H1 (cell line): ENCODE measurements around the gene MRC2. TPM values are rescaled to one million over a fixed set of nuclear protein-coding genes. Genes with fewer than 3 reads are reported as not detected.

ENCODE experiments used
- CTCF ChIA-PET: fragments of 300-600 bp; sonication (Branson Sonifier 250); formaldehyde crosslinking; loops from one replicate; lab custom pipeline; 2021; ENCODE audit not compliant: partially characterized antibody; lab: Charles Lee
- POLR2A ChIA-PET: fragments of 300-600 bp; sonication (Branson Sonifier 250); formaldehyde crosslinking; loops from one replicate; lab custom pipeline; 2021; ENCODE audit warnings: inconsistent platforms; ENCODE audit not compliant: partially characterized antibody; lab: Charles Lee
- DNase-seq, 2 experiments: peaks; one replicate each; pipeline versions ENCODE4 v3.0.0 to v3.0.0-alpha.2; 2010 to 2022; ENCODE audit warnings: low spot score in 2 of 2, low read depth in 1 of 2, mixed read lengths in 1 of 2
- FAIRE-seq: peaks from 2 replicates; lab custom pipeline; 2011; peaks lifted over from hg19 to GRCh38; lab: Jason Lieb, UNC
- H2AFZ ChIP-seq: 2 replicates; pipeline ENCODE4 v1.8.1; 2012; ENCODE audit warnings: low read length, inconsistent platforms
- H2AK5ac ChIP-seq: 2 replicates; pipeline ENCODE4 v1.6.1; 2013; ENCODE audit warnings: low read depth, low read length
- H2BK120ac ChIP-seq: replicated peaks from 2 replicates; pipeline ENCODE3; 2013; ENCODE audit warnings: low read depth, low read length, inconsistent platforms
- H2BK12ac ChIP-seq: 2 replicates; pipeline ENCODE4 v1.6.1; 2013; ENCODE audit warnings: low read depth, low read length
- H2BK15ac ChIP-seq: 2 replicates; pipeline ENCODE4 v1.6.1; 2013; ENCODE audit warnings: low read length
- H2BK20ac ChIP-seq: 2 replicates; pipeline ENCODE4 v1.6.1; 2013; ENCODE audit warnings: low read length
- H2BK5ac ChIP-seq: 2 replicates; pipeline ENCODE4 v1.6.1; 2013; ENCODE audit warnings: low read depth, low read length
- H3K14ac ChIP-seq: 2 replicates; pipeline ENCODE4 v1.6.1; 2013; ENCODE audit warnings: inconsistent platforms; ENCODE audit not compliant: insufficient read length
- H3K18ac ChIP-seq: 2 replicates; pipeline ENCODE4 v1.6.1; 2013; ENCODE audit warnings: low read length; ENCODE audit errors: extremely low read depth
- H3K23ac ChIP-seq: 2 replicates; pipeline ENCODE4 v1.6.1; 2013; ENCODE audit warnings: inconsistent platforms; ENCODE audit not compliant: insufficient read length
- H3K23me2 ChIP-seq: 2 replicates; pipeline ENCODE4 v1.6.1; 2013; ENCODE audit warnings: low read depth, low read length
- H3K27ac ChIP-seq: 2 replicates; pipeline ENCODE4 v1.6.1; 2011; ENCODE audit warnings: low read depth, low read length, inconsistent platforms
- H3K27me3 ChIP-seq, 4 experiments: replicated peaks in 1 of 4; 1 replicate in 1 of 4; 2 replicates in 3 of 4; pipeline versions ENCODE4 v1.6.1 to v1.8.1; 2011 to 2013; ENCODE audit warnings: low read length in 3 of 4, mild to moderate bottlenecking in 3 of 4, inconsistent platforms in 2 of 4, mixed read lengths in 2 of 4, moderate library complexity in 1 of 4; ENCODE audit not compliant: control insufficient read depth in 3 of 4, insufficient read depth in 3 of 4; ENCODE audit errors: extremely low read depth in 1 of 4
- H3K36me3 ChIP-seq, 4 experiments: 2 replicates each; pipeline versions ENCODE4 v1.6.1 to v1.8.1; 2011 to 2013; ENCODE audit warnings: mild to moderate bottlenecking in 4 of 4, low read length in 3 of 4, moderate library complexity in 2 of 4, control low read depth in 1 of 4, inconsistent platforms in 1 of 4; ENCODE audit not compliant: insufficient read depth in 4 of 4, control insufficient read depth in 2 of 4
- H3K4ac ChIP-seq: replicated peaks from 2 replicates; pipeline ENCODE3; 2013; ENCODE audit warnings: low read length, low read depth, mixed read lengths, inconsistent platforms; ENCODE audit not compliant: insufficient read length
- H3K4me1 ChIP-seq, 4 experiments: replicated peaks in 1 of 4; 1 replicate in 1 of 4; 2 replicates in 3 of 4; pipeline versions ENCODE4 v1.6.1 to v1.8.1; 2011 to 2013; ENCODE audit warnings: low read length in 3 of 4, inconsistent platforms in 2 of 4, mixed read lengths in 1 of 4; ENCODE audit not compliant: insufficient read depth in 4 of 4, control insufficient read depth in 3 of 4
- H3K4me2 ChIP-seq, 2 experiments: 2 replicates each; pipeline versions ENCODE4 v1.6.1 to v1.8.1; 2011 to 2013; ENCODE audit warnings: low read depth in 2 of 2, low read length in 2 of 2, control low read depth in 1 of 2, inconsistent platforms in 1 of 2, mild to moderate bottlenecking in 1 of 2; ENCODE audit not compliant: insufficient read depth in 1 of 2
- H3K4me3 ChIP-seq, 4 experiments: fragments of 200-600, 300-600 bp in 1 of 4; sonication (generic), shearing (Covaris generic), sonication (Bioruptor Twin) in 1 of 4; 2 replicates each; pipeline versions ENCODE4 v1.5.1 to v1.8.1; 2011 to 2016; ENCODE audit warnings: low read length in 4 of 4, low read depth in 3 of 4, control low read depth in 2 of 4, inconsistent platforms in 2 of 4, mild to moderate bottlenecking in 2 of 4, mixed read lengths in 1 of 4, moderate library complexity in 1 of 4; ENCODE audit not compliant: insufficient read depth in 2 of 4; ENCODE audit errors: extremely low read depth in 1 of 4
- H3K56ac ChIP-seq: replicated peaks from 2 replicates; pipeline ENCODE3; 2013; ENCODE audit warnings: low read depth, mild to moderate bottlenecking, mixed read lengths, low read length, inconsistent platforms; ENCODE audit not compliant: insufficient read length
- H3K79me1 ChIP-seq: 2 replicates; pipeline ENCODE4 v1.6.1; 2013; ENCODE audit warnings: low read depth, low read length, control low read depth
- H3K79me2 ChIP-seq, 2 experiments: 2 replicates each; pipeline versions ENCODE4 v1.6.1 to v1.8.1; 2012 to 2013; ENCODE audit warnings: low read length in 2 of 2, mild to moderate bottlenecking in 2 of 2, inconsistent platforms in 1 of 2; ENCODE audit not compliant: insufficient read depth in 2 of 2, control insufficient read depth in 1 of 2
- H3K9ac ChIP-seq, 4 experiments: replicated peaks in 1 of 4; 1 replicate in 1 of 4; 2 replicates in 3 of 4; pipeline versions ENCODE4 v1.6.1 to v1.8.1; 2011 to 2013; ENCODE audit warnings: low read depth in 3 of 4, low read length in 3 of 4, control low read depth in 2 of 4, mild to moderate bottlenecking in 2 of 4, moderate library complexity in 2 of 4, inconsistent platforms in 1 of 4; ENCODE audit errors: extremely low read depth in 1 of 4
- H3K9me3 ChIP-seq, 2 experiments: 2 replicates each; pipeline versions ENCODE4 v1.6.1 to v1.8.1; 2012 to 2013; ENCODE audit warnings: mild to moderate bottlenecking in 2 of 2, moderate library complexity in 2 of 2, control low read depth in 1 of 2, inconsistent platforms in 1 of 2, low read depth in 1 of 2, low read length in 1 of 2, mixed read lengths in 1 of 2; ENCODE audit not compliant: insufficient read depth in 2 of 2
- H4K20me1 ChIP-seq, 2 experiments: replicated peaks in 1 of 2; 2 replicates each; pipeline versions ENCODE3 to v1.8.1; 2011 to 2013; ENCODE audit warnings: inconsistent platforms in 2 of 2, low read length in 2 of 2, mild to moderate bottlenecking in 1 of 2; ENCODE audit not compliant: insufficient read depth in 2 of 2, control insufficient read depth in 1 of 2
- H4K5ac ChIP-seq: 2 replicates; pipeline ENCODE4 v1.6.1; 2013; ENCODE audit warnings: low read length, low read depth, mixed read lengths, inconsistent platforms; ENCODE audit not compliant: insufficient read length
- H4K8ac ChIP-seq: 2 replicates; pipeline ENCODE4 v1.8.0; 2013; ENCODE audit warnings: mild to moderate bottlenecking, moderate library complexity, low read length, inconsistent platforms; ENCODE audit not compliant: insufficient read depth; ENCODE audit errors: extremely low read depth
- H4K91ac ChIP-seq: replicated peaks from 2 replicates; pipeline ENCODE3; 2013; ENCODE audit warnings: low read length, mixed read lengths, inconsistent platforms; ENCODE audit not compliant: insufficient read length
- ASH2L ChIP-seq: fragments of 200-600, 300-600 bp; sonication (generic); IDR thresholded peaks from one replicate; pipeline ENCODE4 v1.7.1; 2017; ENCODE audit warnings: low read length
- BCL11A ChIP-seq, 2 experiments: IDR thresholded peaks; one replicate each; pipeline ENCODE4 v1.6.1; 2011; ENCODE audit warnings: low read depth in 2 of 2, low read length in 2 of 2, mild to moderate bottlenecking in 2 of 2
- CBX5 ChIP-seq: fragments of 300-800, 300-1000 bp; sonication (generic); IDR thresholded peaks from 2 replicates; pipeline ENCODE4 v1.7.1; 2016; ENCODE audit warnings: antibody characterized with exemption, low read length, low read depth
- CREB1 ChIP-seq: IDR thresholded peaks from 2 replicates; pipeline ENCODE4 v1.6.1; 2012; ENCODE audit warnings: inconsistent platforms
- GABPA ChIP-seq: IDR thresholded peaks from 2 replicates; pipeline ENCODE4 v1.6.1; 2011; ENCODE audit warnings: mild to moderate bottlenecking, low read length, moderate library complexity, borderline replicate concordance; ENCODE audit not compliant: insufficient read depth
- NANOG ChIP-seq: IDR thresholded peaks from 2 replicates; pipeline ENCODE4 v1.6.1; 2011; ENCODE audit warnings: low read length, low read depth, mild to moderate bottlenecking, inconsistent platforms; ENCODE audit not compliant: insufficient read depth, poor library complexity, severe bottlenecking
- POLR2A ChIP-seq, 2 experiments: IDR thresholded peaks; 1 replicate in 1 of 2; 2 replicates in 1 of 2; pipeline ENCODE4 v1.6.1; 2011; ENCODE audit warnings: low read depth in 2 of 2, low read length in 2 of 2, mild to moderate bottlenecking in 2 of 2; ENCODE audit errors: control extremely low read depth in 1 of 2
- SAP30 ChIP-seq: fragments of 300-600 bp; sonication (generic); IDR thresholded peaks from 2 replicates; pipeline ENCODE4 v1.7.1; 2012; ENCODE audit warnings: low read length, moderate library complexity, mild to moderate bottlenecking, inconsistent platforms; ENCODE audit not compliant: insufficient read depth, insufficient replicate concordance
- WGBS, 2 experiments: shearing (Covaris generic) in 1 of 2; methylation state at CpG; one replicate each; pipeline versions ENCODE4 v1.1.6 to v1.1.7; 2013 to 2015; ENCODE audit warnings: low lambda C conversion rate in 2 of 2, mixed read lengths in 2 of 2, inconsistent platforms in 1 of 2, low coverage in 1 of 2, missing lambda C conversion rate in 1 of 2; ENCODE audit not compliant: insufficient replicate concordance in 2 of 2, insufficient coverage in 1 of 2, insufficient read length in 1 of 2; ENCODE audit errors: extremely low coverage in 1 of 2, missing lambda C conversion rate in 1 of 2; 5-methylcytosine and 5-hydroxymethylcytosine counted together
- polyA plus RNA-seq, 7 experiments: library from polyadenylated mRNA; depleted of rRNA in 3 of 7; stranded (reverse) in 5 of 7; unstranded in 2 of 7; fragments of >200 nt in 5 of 7; fragments of 200-250 nt in 2 of 7; gene quantifications; 1 replicate in 5 of 7; 2 replicates in 1 of 7; 4 replicates in 1 of 7; pipeline versions ENCODE4 v1.2.1 to v1.2.3, GENCODE V29; 2011 to 2013; ENCODE audit warnings: missing spikeins in 2 of 7, mixed read lengths in 2 of 7
- total RNA-seq: library from RNA; stranded (reverse); fragmentation: NEBNext Ultra II Directional; extraction: Animal tissue kit (Norgen Biotek cat#: 25700); gene quantifications from 2 replicates; pipeline ENCODE4 v1.2.1, GENCODE V29; 2021
- TF ChIP-seq, protein P1 (sequence below): IDR thresholded peaks from 2 replicates; pipeline ENCODE4 v1.6.1; 2011; ENCODE audit warnings: low read length, improper control_type of control experiment

The MRC2 gene
- total and polyA plus RNA-seq, 2 of the 8 experiments (the other 6 are each of a cell fraction or from before 2014, with no cell fraction given): 7.0 to 24.2 TPM

DNA sequence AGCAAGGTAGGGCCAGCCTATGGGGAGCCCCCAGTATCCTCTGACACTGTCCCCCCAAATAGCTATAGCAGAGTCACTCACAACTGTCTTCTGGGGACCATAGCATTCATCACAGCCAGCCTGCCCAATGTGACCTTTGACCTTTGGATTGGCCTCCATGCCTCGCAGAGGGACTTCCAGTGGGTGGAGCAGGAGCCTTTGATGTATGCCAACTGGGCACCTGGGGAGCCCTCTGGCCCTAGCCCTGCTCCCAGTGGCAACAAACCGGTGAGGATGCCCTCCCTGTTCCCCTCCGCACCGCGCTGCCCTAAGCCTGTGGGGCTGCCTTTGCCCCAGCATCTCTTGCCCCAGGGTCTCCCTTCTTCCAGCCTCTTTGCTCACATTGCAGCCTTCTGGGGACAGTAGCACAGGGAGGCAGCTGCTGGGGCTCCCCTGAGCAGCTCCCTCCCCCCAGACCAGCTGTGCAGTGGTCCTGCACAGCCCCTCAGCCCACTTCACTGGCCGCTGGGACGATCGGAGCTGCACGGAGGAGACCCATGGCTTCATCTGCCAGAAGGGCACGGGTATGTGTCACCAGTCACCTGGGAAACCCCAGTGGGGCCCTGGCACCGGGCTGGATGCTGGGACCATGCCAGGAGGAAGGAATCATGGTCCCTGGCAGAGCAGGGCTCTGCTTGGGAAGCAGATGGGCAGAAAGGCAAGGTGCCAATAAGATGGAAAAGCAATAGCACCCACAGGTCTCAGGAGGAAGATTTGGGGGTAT lies 61.1 kb downstream of the MRC2 start:
- no peaks in the 10 kb centered on the region for H3K27me3 ChIP-seq
- peaks cover 0 to 3% of the 10 kb centered on the region in 2 experiments; a peak in 1 of 4 replicates for H3K9me3 ChIP-seq
- H2BK15ac ChIP-seq: no peak overlapping the region
- no peak for DNase-seq
- no peak overlapping the region for H4K8ac ChIP-seq
- no peak overlapping the region for H2BK20ac ChIP-seq
- H3K4me2 ChIP-seq: no peak overlapping the region
- FAIRE-seq: no peak
- no peak overlapping the region for H3K56ac ChIP-seq
- H3K18ac ChIP-seq: no peak overlapping the region
- H2BK12ac ChIP-seq: no peak overlapping the region
- H3K4me3 ChIP-seq: no peak overlapping the region
- no peak for TF ChIP-seq ASH2L
- no peak for TF ChIP-seq CBX5
- TF ChIP-seq BCL11A (IDR thresholded peaks at IDR 0.05; ENCODE audit: low read depth in 2 of 2, low read length in 2 of 2): no peak
- no peak for TF ChIP-seq CREB1
- TF ChIP-seq, protein P1, sequence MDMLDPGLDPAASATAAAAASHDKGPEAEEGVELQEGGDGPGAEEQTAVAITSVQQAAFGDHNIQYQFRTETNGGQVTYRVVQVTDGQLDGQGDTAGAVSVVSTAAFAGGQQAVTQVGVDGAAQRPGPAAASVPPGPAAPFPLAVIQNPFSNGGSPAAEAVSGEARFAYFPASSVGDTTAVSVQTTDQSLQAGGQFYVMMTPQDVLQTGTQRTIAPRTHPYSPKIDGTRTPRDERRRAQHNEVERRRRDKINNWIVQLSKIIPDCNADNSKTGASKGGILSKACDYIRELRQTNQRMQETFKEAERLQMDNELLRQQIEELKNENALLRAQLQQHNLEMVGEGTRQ: no peak
- no peak for TF ChIP-seq POLR2A (IDR thresholded peaks at IDR 0.05; ENCODE audit: control extremely low read depth in 1 of 2, low read depth in 2 of 2, low read length in 2 of 2)
- no peak for TF ChIP-seq SAP30
- TF ChIP-seq GABPA: no peak
- no peak for TF ChIP-seq NANOG
- H3K23me2 ChIP-seq: no peaks in the 10 kb centered on the region
- H3K27ac ChIP-seq: no peak overlapping the region
- H3K23ac ChIP-seq: no peak overlapping the region
- ChIA-PET CTCF (interaction anchor here (0.5 to 1.5 kb wide), 4 partner anchors 7 to 34 kb away, joined by 3 to 4 read pairs (median 4); no protein-coding TSS in a partner anchor), POLR2A (interaction anchor here (0.6 kb wide), 1 partner anchor 287 kb away, joined by 4 read pairs; no protein-coding TSS in a partner anchor)
- no peak overlapping the region for H2AFZ ChIP-seq
- H4K91ac ChIP-seq: no peak overlapping the region
- no peak overlapping the region for H4K5ac ChIP-seq
- H3K9ac ChIP-seq: no peak overlapping the region
- H3K4ac ChIP-seq: no peak overlapping the region
- no peak overlapping the region for H3K14ac ChIP-seq
- H3K79me2 ChIP-seq: no peaks in the 10 kb centered on the region
- H4K20me1 ChIP-seq: peaks cover 0 to 1% of the 10 kb centered on the region in 2 experiments
- no peaks in the 10 kb centered on the region; a peak in 1 of 7 replicates for H3K4me1 ChIP-seq
- no peaks in the 10 kb centered on the region for H3K79me1 ChIP-seq
- no peak overlapping the region for H2BK5ac ChIP-seq
- no peak overlapping the region for H2BK120ac ChIP-seq
- H2AK5ac ChIP-seq: no peak overlapping the region
- H3K36me3 ChIP-seq: peaks cover 0 to 5% (median 0%) of the 10 kb centered on the region in 4 experiments; a peak in 2 of 8 replicates
- WGBS, 2 experiments: 92% methylated on average over 11 of the region's 11 CpGs; no CpG with 5 or more reads in 1 of the 2 experiments
